ENCODE measurements around the gene RNF212.

Gene RNF212, protein sequence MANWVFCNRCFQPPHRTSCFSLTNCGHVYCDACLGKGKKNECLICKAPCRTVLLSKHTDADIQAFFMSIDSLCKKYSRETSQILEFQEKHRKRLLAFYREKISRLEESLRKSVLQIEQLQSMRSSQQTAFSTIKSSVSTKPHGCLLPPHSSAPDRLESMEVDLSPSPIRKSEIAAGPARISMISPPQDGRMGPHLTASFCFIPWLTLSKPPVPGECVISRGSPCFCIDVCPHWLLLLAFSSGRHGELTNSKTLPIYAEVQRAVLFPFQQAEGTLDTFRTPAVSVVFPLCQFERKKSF

DNA sequence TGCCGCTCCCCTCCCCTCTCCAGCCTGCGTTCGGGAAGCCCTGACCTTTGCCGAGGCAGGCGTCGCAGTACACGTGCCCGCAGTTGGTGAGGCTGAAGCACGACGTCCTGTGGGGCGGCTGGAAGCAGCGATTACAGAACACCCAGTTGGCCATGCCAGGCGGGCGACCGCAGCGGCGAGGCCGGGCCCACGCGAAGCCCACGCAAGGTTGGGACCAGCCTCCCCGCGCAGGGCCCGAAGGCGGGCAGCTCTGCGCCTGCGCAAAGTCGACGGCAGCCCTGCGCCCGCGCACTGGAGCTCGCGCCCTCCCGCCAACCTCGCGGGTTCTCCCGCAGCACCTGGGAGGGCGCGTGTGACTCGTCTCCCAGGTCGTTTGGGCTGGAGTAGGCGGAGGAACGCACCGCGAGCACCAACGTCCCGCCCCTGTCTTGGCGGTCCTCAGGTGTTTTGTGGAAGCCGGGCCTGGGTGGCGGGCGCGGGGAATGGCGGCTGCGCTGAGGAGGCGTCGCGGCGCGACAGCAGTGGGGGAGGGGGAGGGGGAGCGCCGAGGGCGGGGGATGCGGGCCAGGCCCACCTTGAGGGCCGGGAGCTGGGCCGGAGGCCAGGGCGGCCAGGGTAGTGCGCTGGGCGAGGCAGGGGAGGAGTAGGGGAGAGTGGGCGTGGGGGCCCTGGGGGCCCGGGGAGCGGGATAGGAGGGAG, at the start of gene RNF212:
Gene RNF212, minus strand, starts transcription at position 254 of the 699 bp plus-strand sequence. Its CDS starts 100 bp downstream, at position 154.
- DNase-seq (ENCODE audit: low spot score) = no peak
- TF ChIP-seq, protein P1, sequence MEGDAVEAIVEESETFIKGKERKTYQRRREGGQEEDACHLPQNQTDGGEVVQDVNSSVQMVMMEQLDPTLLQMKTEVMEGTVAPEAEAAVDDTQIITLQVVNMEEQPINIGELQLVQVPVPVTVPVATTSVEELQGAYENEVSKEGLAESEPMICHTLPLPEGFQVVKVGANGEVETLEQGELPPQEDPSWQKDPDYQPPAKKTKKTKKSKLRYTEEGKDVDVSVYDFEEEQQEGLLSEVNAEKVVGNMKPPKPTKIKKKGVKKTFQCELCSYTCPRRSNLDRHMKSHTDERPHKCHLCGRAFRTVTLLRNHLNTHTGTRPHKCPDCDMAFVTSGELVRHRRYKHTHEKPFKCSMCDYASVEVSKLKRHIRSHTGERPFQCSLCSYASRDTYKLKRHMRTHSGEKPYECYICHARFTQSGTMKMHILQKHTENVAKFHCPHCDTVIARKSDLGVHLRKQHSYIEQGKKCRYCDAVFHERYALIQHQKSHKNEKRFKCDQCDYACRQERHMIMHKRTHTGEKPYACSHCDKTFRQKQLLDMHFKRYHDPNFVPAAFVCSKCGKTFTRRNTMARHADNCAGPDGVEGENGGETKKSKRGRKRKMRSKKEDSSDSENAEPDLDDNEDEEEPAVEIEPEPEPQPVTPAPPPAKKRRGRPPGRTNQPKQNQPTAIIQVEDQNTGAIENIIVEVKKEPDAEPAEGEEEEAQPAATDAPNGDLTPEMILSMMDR (IDR thresholded peaks at IDR 0.05; ENCODE audit: extremely low read depth, missing control alignments) = no peak

DNA sequence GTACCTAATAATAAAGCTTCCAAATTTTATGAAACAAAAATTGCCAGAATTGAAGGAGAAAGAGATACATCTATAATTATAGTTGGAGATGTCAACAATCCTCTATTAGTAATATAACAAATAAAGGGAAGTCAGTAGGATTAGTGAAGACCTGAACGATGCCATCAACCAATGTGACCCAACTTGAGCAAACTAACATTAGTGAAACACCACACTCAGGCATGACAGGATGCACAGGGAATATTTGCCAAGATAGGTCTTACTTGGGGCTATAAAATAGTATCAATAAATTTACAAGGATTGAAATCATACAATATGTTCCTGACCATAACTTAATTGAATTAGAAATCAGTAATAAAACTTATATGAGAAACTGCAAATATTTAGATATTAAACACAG, 47.0 kb upstream of the RNF212 start:
- DNase-seq (ENCODE audit: low spot score) = no peak

DNA sequence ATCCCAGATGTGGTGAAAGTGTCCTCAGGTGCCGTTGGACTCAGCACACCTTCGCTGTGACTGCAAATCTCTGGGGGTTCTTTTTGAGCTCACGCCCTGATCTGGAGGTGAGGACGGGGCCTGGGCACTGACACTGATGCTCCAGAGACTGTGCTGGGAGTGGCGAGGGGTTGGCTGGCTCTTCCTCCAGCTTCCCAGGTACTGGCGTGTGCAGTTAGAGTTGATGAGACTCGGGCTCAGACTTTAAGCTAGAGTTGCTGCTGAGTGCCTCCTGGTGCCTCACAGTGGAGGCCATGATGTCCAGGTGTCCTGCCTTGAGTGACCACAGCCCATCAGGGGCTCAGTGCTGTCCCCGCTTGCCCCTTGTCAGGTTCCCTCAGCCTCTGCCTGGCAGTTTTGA, 42.7 kb upstream of the RNF212 start:
- DNase-seq (ENCODE audit: low spot score) = no peak
- TF ChIP-seq, protein P1 (IDR thresholded peaks at IDR 0.05; ENCODE audit: extremely low read depth, missing control alignments) = no peak

More for the DNA sequence above, 47.0 kb upstream of the RNF212 start:
- TF ChIP-seq, protein P1 (IDR thresholded peaks at IDR 0.05; ENCODE audit: extremely low read depth, missing control alignments) = no peak

DNA sequence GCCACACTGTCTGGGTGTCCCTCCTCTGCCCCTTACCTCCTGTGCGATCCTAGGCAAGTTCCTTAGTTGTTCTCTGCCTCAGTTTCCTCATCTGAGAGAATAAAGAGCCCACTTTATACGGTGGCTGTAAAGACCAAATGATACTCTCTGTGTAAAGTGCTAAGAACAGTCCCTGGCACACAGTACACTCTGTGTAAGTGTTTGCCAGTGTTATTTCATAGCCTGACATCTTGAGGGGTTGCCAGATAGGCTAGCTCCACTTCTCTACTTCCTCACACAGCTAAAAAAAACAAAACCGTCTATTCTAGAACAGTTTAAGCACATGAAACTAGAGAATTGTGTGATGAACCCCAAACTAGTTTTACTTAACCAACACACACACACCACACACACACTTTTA, 42.0 kb upstream of the RNF212 start:
- DNase-seq (ENCODE audit: low spot score) = no peak
- TF ChIP-seq, protein P1 (IDR thresholded peaks at IDR 0.05; ENCODE audit: extremely low read depth, missing control alignments) = no peak

DNA sequence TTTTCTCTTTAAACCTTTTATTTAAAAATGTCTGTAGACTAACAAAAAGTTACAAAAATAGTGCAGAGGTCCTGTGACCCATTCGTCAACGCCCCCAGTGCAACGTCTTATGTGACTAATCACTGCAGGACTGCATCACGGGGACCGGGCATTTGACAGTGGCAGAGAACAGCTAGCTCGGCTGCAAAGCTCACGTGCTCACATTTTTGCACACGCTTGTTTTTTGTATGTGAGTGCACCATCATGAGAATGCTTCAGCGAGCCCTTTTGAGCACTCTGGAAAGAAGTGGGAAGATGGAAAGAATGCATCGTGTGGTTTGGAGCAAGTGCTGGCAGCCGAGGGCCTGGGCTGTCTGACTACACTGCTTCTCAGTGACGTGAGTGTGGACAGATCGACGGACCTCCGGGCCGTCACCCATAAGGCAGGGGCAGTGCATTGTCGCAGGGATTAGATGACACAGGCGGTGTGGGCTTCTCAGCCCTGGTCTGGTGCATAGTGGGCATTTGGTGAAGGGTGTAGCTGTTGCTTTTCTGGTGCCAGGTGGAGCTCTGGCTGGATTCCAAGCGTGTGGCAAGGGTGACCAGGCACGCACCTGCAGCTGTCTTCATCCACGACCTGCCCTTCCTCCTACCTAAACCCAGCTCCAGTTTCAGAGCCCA, 41.3 kb upstream of the RNF212 start:
- TF ChIP-seq, protein P1 (IDR thresholded peaks at IDR 0.05; ENCODE audit: extremely low read depth, missing control alignments) = no peak
- no peak for DNase-seq (ENCODE audit: low spot score)

DNA sequence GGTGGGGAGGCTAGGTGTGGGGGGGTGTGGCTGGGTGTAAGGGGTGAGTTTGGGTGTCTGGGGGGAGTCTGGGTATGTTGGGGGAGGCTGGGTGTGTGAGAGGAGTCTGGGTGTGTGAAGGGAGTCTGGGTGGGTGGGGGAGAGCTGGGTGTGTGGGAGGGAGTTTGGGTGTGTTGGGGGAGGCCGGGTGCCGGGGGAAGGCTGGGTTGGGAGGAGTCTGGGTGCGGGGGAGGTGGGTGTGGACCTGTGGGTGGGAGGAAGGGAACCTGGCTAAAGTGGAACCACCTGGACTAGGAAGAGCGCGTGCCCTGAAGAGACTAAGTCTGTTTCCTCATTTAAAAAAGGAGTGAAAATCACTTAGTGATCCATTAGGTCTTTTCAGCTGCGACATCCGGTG, 40.8 kb upstream of the RNF212 start:
- TF ChIP-seq, protein P1 (IDR thresholded peaks at IDR 0.05; ENCODE audit: extremely low read depth, missing control alignments) = no peak
- DNase-seq (ENCODE audit: low spot score) = no peak

DNA sequence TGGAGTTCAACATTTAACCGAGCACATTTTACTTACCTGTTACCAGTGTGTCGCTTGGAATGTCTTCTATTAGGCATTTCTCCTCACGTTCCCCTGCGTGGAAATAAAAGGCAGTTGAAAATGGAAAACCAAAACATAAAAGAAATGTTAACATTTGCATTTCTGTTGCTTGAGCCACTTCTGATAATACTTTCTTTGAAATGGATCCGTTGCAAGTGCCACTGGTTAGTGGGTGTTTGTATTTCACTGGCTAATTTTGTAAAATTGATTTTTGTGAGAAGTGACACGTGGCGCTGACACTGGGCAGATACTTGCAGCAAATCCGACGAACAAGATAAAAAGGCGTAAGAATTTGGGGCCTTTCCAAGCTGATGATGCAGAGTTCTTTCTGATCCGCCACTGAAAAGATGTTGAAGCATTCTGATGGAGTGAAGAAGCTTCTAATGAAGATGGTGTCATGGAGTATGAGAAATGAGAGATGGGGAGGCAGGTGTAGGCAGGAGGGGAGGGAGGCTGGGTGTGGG, 40.3 kb upstream of the RNF212 start:
- TF ChIP-seq, protein P1 (IDR thresholded peaks at IDR 0.05; ENCODE audit: extremely low read depth, missing control alignments) = no peak
- no peak for DNase-seq (ENCODE audit: low spot score)
